Stomach smooth muscle (tissue), 2 donors: ENCODE results near the gene SCGB3A1.

Experiments used
- H3K27ac ChIP-seq: one replicate; pipeline ENCODE4 v1.7.0; 2013; ENCODE audit warnings: mild to moderate bottlenecking, low read length, inconsistent platforms
- H3K27me3 ChIP-seq, 2 donors: one replicate each; pipeline ENCODE4 v1.7.0; 2013; ENCODE audit warnings: low read length in 2 of 2; ENCODE audit not compliant: insufficient read depth in 2 of 2, control insufficient read depth in 1 of 2
- H3K36me3 ChIP-seq, 2 donors: one replicate each; pipeline ENCODE4 v1.7.0; 2013; ENCODE audit warnings: low read length in 2 of 2; ENCODE audit not compliant: control insufficient read depth in 2 of 2, insufficient read depth in 2 of 2
- H3K4me1 ChIP-seq: one replicate; pipeline ENCODE4 v1.7.0; 2013; ENCODE audit warnings: low read length; ENCODE audit not compliant: control insufficient read depth, insufficient read depth
- H3K4me3 ChIP-seq, 2 donors: one replicate each; pipeline ENCODE4 v1.7.0; 2013; ENCODE audit warnings: low read length in 2 of 2
- H3K9ac ChIP-seq, 2 donors: one replicate each; pipeline ENCODE4 v1.7.0; 2013; ENCODE audit warnings: low read length in 2 of 2, mild to moderate bottlenecking in 1 of 2
- H3K9me3 ChIP-seq, 2 donors: one replicate each; pipeline ENCODE4 v1.7.0; 2013; ENCODE audit warnings: low read length in 2 of 2; ENCODE audit not compliant: control insufficient read depth in 2 of 2
- donor health status: healthy.
- donor health status: Pancreatic carcinoma.

The SCGB3A1 gene

DNA sequence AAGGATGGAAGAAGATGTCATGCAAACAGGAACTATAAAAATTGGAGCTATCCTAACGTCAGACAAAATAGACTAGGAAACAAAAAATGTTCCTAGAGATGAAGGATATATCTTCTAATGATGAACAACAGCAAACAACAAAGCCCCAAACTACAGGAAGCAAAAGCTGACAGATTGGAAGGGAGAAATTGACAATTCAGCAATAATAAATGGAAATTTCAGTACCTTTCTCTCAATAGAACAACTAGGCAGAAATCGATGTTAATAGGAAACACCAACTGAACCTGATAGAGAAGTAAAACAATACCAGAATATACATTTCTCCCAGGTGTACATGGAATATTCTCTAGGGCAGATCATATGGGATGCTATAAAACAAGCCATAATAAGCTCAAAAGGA is 7.6 kb downstream of the SCGB3A1 start:
- H3K9me3 ChIP-seq, result peaks cover 0 to 3% of the 10 kb centered on the region in 2 donors
- H3K4me1 ChIP-seq, result no peaks in the 10 kb centered on the region
- H3K9ac ChIP-seq, result no peak overlapping the region
- H3K27ac ChIP-seq, result no peak overlapping the region
- H3K4me3 ChIP-seq, result no peak overlapping the region
- no peaks in the 10 kb centered on the region for H3K36me3 ChIP-seq
- H3K27me3 ChIP-seq, result peaks cover 0 to 2% of the 10 kb centered on the region in 2 donors

GRCh38 chr5:180580681-180581080 is 10.6 kb downstream of the SCGB3A1 start:
- H3K27me3 ChIP-seq, result no peaks in the 10 kb centered on the region
- peaks cover 2 to 8% of the 10 kb centered on the region in 2 donors for H3K36me3 ChIP-seq
- no peak overlapping the region for H3K27ac ChIP-seq

GRCh38 chr5:180575571-180575970 is 15.7 kb downstream of the SCGB3A1 start:
- H3K36me3 ChIP-seq, result peaks cover 18 to 27% of the 10 kb centered on the region in 2 donors
- no peak overlapping the region for H3K9ac ChIP-seq
- no peak overlapping the region for H3K27ac ChIP-seq
- no peaks in the 10 kb centered on the region for H3K9me3 ChIP-seq
- H3K4me3 ChIP-seq, result no peak overlapping the region
- H3K4me1 ChIP-seq, result no peaks in the 10 kb centered on the region
- H3K27me3 ChIP-seq, result no peaks in the 10 kb centered on the region

More at GRCh38 chr5:180580681-180581080, 10.6 kb downstream of the SCGB3A1 start:
- H3K4me3 ChIP-seq, result no peak overlapping the region
- no peaks in the 10 kb centered on the region for H3K4me1 ChIP-seq
- peaks cover 0 to 3% of the 10 kb centered on the region in 2 donors for H3K9me3 ChIP-seq
- H3K9ac ChIP-seq, result no peak overlapping the region

DNA sequence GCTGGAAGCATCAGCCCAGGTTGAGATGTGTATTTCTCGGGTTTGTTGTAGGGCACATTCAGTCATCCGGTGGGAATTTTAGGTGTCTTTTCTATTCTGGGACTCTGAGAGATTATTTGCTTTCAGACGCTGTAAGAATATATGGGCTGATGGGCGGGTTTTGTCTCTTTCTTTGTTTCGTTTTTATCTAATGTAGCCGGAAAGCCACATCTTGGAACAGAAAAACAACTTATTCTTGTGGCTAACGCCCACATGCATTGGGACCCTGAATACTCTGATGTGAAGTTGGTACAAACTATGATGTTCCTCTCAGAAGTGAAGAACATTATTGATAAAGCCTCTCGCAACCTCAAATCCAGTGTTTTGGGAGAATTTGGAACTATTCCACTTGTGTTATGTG is 22.4 kb downstream of the SCGB3A1 start:
- Histone ChIP-seq H3K27me3 (no peaks in the 10 kb centered on the region), H3K9ac (no peak overlapping the region), H3K27ac (no peak overlapping the region), H3K36me3 (peaks cover 17 to 36% of the 10 kb centered on the region in 2 donors), H3K9me3 (no peaks in the 10 kb centered on the region), H3K4me1 (no peaks in the 10 kb centered on the region), H3K4me3 (no peak overlapping the region)

GRCh38 chr5:180563994-180564393 is 27.3 kb downstream of the SCGB3A1 start:
- no peak overlapping the region for H3K27ac ChIP-seq
- H3K4me1 ChIP-seq, result no peaks in the 10 kb centered on the region
- no peak overlapping the region for H3K9ac ChIP-seq
- H3K27me3 ChIP-seq, result no peaks in the 10 kb centered on the region
- H3K36me3 ChIP-seq, result peaks cover 1 to 22% of the 10 kb centered on the region in 2 donors
- H3K9me3 ChIP-seq, result no peaks in the 10 kb centered on the region
- no peak overlapping the region for H3K4me3 ChIP-seq

DNA sequence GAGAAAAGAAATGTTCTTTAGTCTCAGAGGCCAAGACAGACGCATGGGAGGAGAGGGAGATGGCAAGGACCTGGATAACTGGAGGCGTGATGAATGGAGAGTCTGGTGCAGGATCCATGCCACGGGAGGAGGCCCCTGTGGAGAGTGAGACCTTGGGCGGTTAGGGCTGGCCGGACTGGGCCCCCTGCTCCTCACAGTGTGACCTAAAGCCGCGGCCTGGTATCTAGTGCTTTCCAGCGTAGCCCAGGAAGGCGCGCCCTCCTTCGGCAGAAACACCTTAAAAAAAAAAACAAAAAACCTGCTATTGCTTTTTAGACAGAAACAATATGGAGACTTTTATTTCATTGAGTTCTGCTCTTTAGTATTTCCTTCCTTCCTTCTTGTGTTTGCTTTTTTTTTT is 33.1 kb downstream of the SCGB3A1 start:
- Histone ChIP-seq H3K4me1 (no peaks in the 10 kb centered on the region), H3K36me3 (peaks cover 2 to 4% of the 10 kb centered on the region in 2 donors), H3K9me3 (no peaks in the 10 kb centered on the region), H3K27me3 (no peaks in the 10 kb centered on the region), H3K27ac (no peak overlapping the region), H3K4me3 (no peak overlapping the region), H3K9ac (no peak overlapping the region)

- Histone ChIP-seq H3K4me3 (no peak overlapping the region), H3K36me3 (peaks cover 4% of the 10 kb centered on the region in 2 donors), H3K9me3 (no peaks in the 10 kb centered on the region), H3K27ac (no peak overlapping the region), H3K9ac (no peak overlapping the region), H3K27me3 (no peaks in the 10 kb centered on the region), H3K4me1 (no peaks in the 10 kb centered on the region)
Observed at GRCh38 chr5:180557217-180557809, 34.0 kb downstream of the SCGB3A1 start.

- Histone ChIP-seq H3K27me3 (no peaks in the 10 kb centered on the region), H3K27ac (no peak overlapping the region), H3K4me1 (no peaks in the 10 kb centered on the region), H3K9ac (no peak overlapping the region), H3K9me3 (no peaks in the 10 kb centered on the region), H3K4me3 (no peak overlapping the region), H3K36me3 (peaks cover 4 to 9% of the 10 kb centered on the region in 2 donors)
Observed at GRCh38 chr5:180555168-180555921, 36.0 kb downstream of the SCGB3A1 start.

- Histone ChIP-seq H3K36me3 (peaks cover 4 to 9% of the 10 kb centered on the region in 2 donors), H3K4me1 (no peaks in the 10 kb centered on the region), H3K4me3 (no peak overlapping the region), H3K27me3 (no peaks in the 10 kb centered on the region), H3K27ac (no peak overlapping the region), H3K9ac (no peak overlapping the region), H3K9me3 (no peaks in the 10 kb centered on the region)
Observed at GRCh38 chr5:180553530-180553929, 37.8 kb downstream of the SCGB3A1 start.

DNA sequence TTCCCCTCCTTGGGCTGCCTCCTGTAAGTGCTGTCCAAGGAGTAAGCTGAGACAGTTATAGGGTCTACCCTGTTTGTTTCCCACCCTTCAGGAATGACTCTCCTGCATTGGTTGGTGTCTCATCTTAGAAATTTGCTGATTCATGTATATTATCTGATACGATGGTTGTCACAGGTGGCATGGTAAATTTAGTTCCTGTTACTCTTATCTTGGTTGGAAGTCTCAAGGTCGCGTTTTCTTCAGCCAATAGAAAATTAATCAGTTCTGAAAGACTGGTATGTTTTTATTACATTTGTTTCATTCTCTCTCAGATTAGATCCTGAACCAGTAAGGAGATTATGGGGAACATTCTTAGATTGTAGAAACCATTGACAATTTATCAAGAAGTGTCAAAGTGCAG is 42.7 kb downstream of the SCGB3A1 start:
- H3K36me3 ChIP-seq, result peaks cover 0 to 7% of the 10 kb centered on the region in 2 donors
- no peaks in the 10 kb centered on the region for H3K9me3 ChIP-seq
- H3K4me3 ChIP-seq, result no peak overlapping the region
- no peaks in the 10 kb centered on the region for H3K4me1 ChIP-seq
- no peak overlapping the region for H3K27ac ChIP-seq
- no peaks in the 10 kb centered on the region for H3K27me3 ChIP-seq
- H3K9ac ChIP-seq, result no peak overlapping the region

- H3K36me3 ChIP-seq, result peaks cover 0 to 2% of the 10 kb centered on the region in 2 donors
- no peaks in the 10 kb centered on the region for H3K9me3 ChIP-seq
- no peak overlapping the region for H3K4me3 ChIP-seq
- no peaks in the 10 kb centered on the region for H3K4me1 ChIP-seq
- H3K9ac ChIP-seq, result no peak overlapping the region
- no peak overlapping the region for H3K27ac ChIP-seq
- H3K27me3 ChIP-seq, result no peaks in the 10 kb centered on the region
Observed at GRCh38 chr5:180545248-180545647, 46.1 kb downstream of the SCGB3A1 start.
